GM19372 (cell line): Measurements from ENCODE around the gene CUL7.

Experiments
- ATAC-seq: cut with Tn5 transposase; IDR thresholded peaks from one replicate; pipeline ENCODE4 v1.9.1; 2021; ENCODE audit warnings: mild to moderate bottlenecking, low read depth, moderate library complexity; ENCODE audit not compliant: unreplicated experiment

Gene CUL7

DNA sequence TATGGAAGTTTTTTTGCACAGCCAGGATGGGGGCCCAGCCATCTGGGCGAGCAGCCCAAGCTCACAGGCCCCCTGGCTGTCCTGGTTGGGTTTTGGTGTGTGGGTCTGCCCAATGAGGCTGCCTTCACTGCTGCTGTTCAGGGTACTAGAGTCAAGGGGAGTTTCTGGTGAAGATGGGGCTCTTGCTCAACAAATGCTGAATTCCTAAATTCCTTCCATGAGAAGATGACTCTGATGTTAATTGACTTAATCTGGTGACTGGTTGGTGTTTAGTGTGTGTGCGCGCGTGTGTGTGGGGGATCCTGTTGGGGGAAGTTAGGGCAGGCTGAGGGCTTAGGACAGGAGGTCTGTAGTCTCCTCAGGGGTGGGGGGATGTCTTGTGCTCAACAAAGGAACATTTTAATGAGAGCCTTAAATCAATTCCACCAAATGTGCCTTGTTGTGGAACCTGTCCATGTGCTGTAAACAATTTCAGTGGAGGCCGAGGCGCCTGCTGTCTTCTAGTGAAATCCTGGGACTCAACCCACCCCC is 24.4 kb upstream of the CUL7 start:
- ATAC-seq: no peak

GRCh38 chr6:43077333-43077809 is 23.7 kb upstream of the CUL7 start:
- no peak for ATAC-seq

GRCh38 chr6:43076464-43077332 is 23.0 kb upstream of the CUL7 start:
- ATAC-seq: no peak

DNA sequence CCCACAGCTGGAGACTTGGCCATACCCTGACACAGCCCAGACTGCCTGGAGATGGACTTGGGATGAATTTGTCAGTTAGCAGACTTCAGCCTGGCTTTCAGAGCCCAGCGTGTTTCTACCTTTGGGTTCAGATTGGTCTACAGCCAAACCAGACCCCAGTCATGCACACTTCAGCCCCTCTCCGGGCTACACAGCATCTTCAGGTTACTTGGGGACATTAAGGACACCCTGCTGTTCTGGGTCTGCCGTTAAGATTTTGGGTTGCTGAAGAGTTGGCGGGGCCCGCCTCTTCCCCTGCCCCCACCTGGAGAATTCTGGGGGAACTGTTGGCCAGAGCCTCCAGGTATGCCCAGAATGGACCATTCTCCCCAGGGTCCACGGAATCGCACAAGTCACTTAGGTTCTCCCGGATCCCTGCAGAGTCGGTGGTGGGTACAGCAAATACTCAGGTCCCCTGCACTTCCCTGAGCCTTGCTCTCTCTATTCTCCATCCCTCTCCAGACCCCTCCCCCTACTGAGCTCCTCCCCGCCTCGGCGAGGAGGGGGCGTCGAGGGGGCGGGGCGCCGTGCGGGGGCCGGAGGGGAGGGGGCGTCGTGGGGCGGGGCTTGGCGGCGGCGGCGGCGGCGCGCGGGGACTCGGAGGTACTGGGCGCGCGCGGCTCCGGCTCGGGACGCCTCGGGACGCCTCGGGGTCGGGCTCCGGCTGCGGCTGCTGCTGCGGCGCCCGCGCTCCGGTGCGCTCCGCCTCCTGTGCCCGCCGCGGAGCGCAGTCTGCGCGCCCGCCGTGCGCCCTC is 22.2 kb upstream of the CUL7 start, which contains the start of gene PTK7:
Gene PTK7, plus strand, starts transcription at position 645 of the 794 bp plus-strand sequence. CDS start 175 bp downstream, outside the sequence.
- ATAC-seq: no peak

GRCh38 chr6:43074847-43075669 is 21.4 kb upstream of the CUL7 start:
- ATAC-seq: no peak

GRCh38 chr6:43070028-43070632 is 16.5 kb upstream of the CUL7 start:
- ATAC-seq: no peak

GRCh38 chr6:43062818-43063217 is 9.2 kb upstream of the CUL7 start:
- ATAC-seq: no peak

GRCh38 chr6:43061861-43062260 is 8.2 kb upstream of the CUL7 start:
- ATAC-seq: no peak

DNA sequence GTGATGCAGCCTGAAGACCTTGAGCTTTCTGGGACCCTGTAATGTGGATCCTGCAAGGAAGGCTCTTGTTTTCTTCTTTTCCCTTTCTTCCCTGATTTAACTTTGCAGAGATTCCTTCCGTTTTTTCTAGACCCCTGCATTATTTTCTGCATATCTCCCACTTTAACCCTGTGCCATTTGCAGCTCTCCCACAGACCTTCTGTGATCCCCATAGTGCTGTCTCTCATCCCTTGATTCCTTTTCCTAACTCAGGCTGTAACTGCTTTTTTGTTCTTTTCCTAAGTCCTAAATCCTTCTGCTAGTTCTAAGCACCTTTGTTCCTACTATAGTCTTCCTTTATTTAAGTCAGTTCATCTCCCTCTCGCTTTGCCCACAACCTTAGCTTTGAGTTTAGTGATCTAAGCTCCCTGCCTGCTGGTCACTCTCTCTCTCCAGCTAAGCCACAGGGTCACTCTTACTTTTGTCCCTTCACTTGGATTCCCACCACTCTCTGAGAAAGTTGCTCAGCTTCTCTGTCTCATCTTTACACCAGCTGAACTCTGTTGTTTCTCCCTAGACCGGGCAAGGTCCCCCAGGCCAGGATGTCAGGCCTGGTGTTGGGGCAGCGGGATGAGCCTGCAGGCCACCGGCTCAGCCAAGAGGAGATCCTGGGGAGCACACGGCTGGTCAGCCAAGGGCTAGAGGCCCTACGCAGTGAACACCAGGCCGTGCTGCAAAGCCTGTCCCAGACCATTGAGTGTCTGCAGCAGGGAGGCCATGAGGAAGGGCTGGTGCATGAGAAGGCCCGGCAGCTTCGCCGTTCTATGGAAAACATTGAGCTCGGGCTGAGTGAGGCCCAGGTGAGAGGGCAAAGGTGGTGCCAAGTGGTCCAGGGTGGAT is 7.3 kb upstream of the CUL7 start:
- no peak for ATAC-seq

GRCh38 chr6:43060034-43060754 is 6.5 kb upstream of the CUL7 start:
- no peak for ATAC-seq

- peak; percentile 91 for ATAC-seq
Observed at GRCh38 chr6:43059168-43060033, 5.8 kb upstream of the CUL7 start, which contains the start of the genes KLC4 and MRPL2. Gene KLC4, plus strand, starts transcription at chr6:43059631. Its CDS starts 1,705 bp downstream, at chr6:43061336. Gene MRPL2, minus strand, starts transcription at chr6:43059434. Its CDS starts 53 bp downstream, at chr6:43059381.

DNA sequence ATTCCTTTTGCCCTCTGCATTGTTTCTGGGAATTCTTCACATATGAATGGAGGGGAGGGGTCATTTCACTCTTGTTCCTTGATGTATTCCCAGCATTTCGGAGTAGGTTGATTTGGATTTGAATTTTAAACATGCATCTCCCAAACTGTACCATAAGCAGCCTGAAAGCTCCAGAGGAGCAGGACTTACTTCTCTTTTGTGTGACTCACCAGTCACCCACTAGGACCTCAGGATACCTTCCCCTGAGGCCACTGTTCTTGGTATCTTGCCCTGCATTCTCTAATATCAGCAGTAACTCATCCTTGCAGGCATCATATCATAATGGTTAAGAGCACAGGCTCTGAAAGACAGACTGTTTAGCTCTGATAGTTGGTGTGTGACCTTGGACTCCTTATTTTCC is 4.9 kb upstream of the CUL7 start:
- ATAC-seq: no peak

GRCh38 chr6:43055966-43056365 is 2.3 kb upstream of the CUL7 start:
- no peak for ATAC-seq

GRCh38 chr6:43054206-43054943 is 724 bp upstream of the CUL7 start:
- no peak for ATAC-seq

- ATAC-seq: no peak
Observed at GRCh38 chr6:43052842-43053544, 658 bp downstream of the CUL7 start.
